ENCODE data around the gene DNAAF8. TPM values are rescaled to one million over a fixed set of nuclear protein-coding genes. Genes with fewer than 3 reads are reported as not detected.

Gene DNAAF8
- polyA plus RNA-seq, 2 of the 4 experiments (the other 2 are of a cell fraction): 1.6 TPM

- Histone ChIP-seq H3K4me2 (no peak overlapping the region), H3K4me1 (no peaks in the 10 kb centered on the region; the same call in 2 of the 3 replicates), H3K9me3 (no peaks in the 10 kb centered on the region; the same call in 2 of the 3 replicates), H3K4me3 (no peak overlapping the region), H3K27ac (no peak overlapping the region)
- FAIRE-seq: no peak
- no peak for DNase-seq (ENCODE audit: low read depth in 1 of 2, low spot score in 1 of 2)
- ChIA-PET CTCF (interaction anchor here (0.6 to 2.0 kb wide), 3 partner anchors 9 to 30 kb away, joined by 3 to 8 read pairs (median 5); partner anchors contain the start of genes ANKS3 and DNAAF8), POLR2A (interaction anchor here (1.4 kb wide), 1 partner anchor 8 kb away, joined by 3 read pairs; no protein-coding TSS in a partner anchor)
- 92% methylated on average over 20 of the region's 23 CpGs for WGBS (ENCODE audit: missing lambda C conversion rate)
- no peak for TF ChIP-seq RARB (CRISPR knock-in tag; IDR thresholded peaks at IDR 0.05)
- no peak for TF ChIP-seq KDM1A (IDR thresholded peaks at IDR 0.05; ENCODE audit: low read depth)
- TF ChIP-seq TP53 (CRISPR knock-in tag; IDR thresholded peaks at IDR 0.05): no peak
- no peak for TF ChIP-seq ATOH8 (CRISPR knock-in tag; IDR thresholded peaks at IDR 0.05; ENCODE audit: low read depth)
- no peak for TF ChIP-seq MYC (IDR thresholded peaks at IDR 0.05; ENCODE audit: borderline replicate concordance, low read length)
- no peak for TF ChIP-seq NPAS2 (CRISPR knock-in tag; IDR thresholded peaks at IDR 0.05; ENCODE audit: borderline replicate concordance)
- TF ChIP-seq BCL3 (IDR thresholded peaks at IDR 0.05): no peak
- no peak for TF ChIP-seq REST (IDR thresholded peaks at IDR 0.05)
- TF ChIP-seq SMC3 (IDR thresholded peaks at IDR 0.05): no peak
- no peak for TF ChIP-seq HOXB13 (CRISPR knock-in tag; IDR thresholded peaks at IDR 0.05; ENCODE audit: low read depth)
- TF ChIP-seq CEBPB (IDR thresholded peaks at IDR 0.05): no peak
- no peak for TF ChIP-seq CBX2 (IDR thresholded peaks at IDR 0.05; ENCODE audit: borderline replicate concordance, low read depth)
- no peak for TF ChIP-seq ELK1 (IDR thresholded peaks at IDR 0.05; ENCODE audit: low read depth, low read length)
- TF ChIP-seq MAZ (IDR thresholded peaks at IDR 0.05; ENCODE audit: borderline replicate concordance, low read depth, low read length): no peak
- peak in 1 of 2 experiments; percentile 34; a peak in 1 of 6 replicates for ATAC-seq
These were observed 26.0 kb downstream of the DNAAF8 start for GRCh38 chr16:4760221-4760910.

- no peaks in the 10 kb centered on the region for H3K9me3 ChIP-seq
- CTCF ChIA-PET: interaction anchor here (0.7 kb wide), 1 partner anchor 10 kb away, joined by 4 read pairs; no protein-coding TSS in a partner anchor
- no peak overlapping the region for H3K4me3 ChIP-seq
- H3K4me1 ChIP-seq: peaks cover 7% of the 10 kb centered on the region; the same call in 1 of the 3 replicates
- FAIRE-seq (no peak), DNase-seq (ENCODE audit: low read depth in 1 of 2, low spot score in 1 of 2) (no peak), ATAC-seq (no peak)
- H3K27ac ChIP-seq: no peak overlapping the region
- POLR2A ChIA-PET: no interaction called here
- 93% methylated on average over 9 of the region's 9 CpGs for WGBS (ENCODE audit: missing lambda C conversion rate)
- no peak overlapping the region for H3K4me2 ChIP-seq
- no peak for TF ChIP-seq NFE2L2 (conservative IDR thresholded peaks at IDR 0.05; ENCODE audit: low read length)
- TF ChIP-seq BCL3 (IDR thresholded peaks at IDR 0.05): no peak
- TF ChIP-seq NPAS2 (CRISPR knock-in tag; IDR thresholded peaks at IDR 0.05; ENCODE audit: borderline replicate concordance): no peak
- no peak for TF ChIP-seq RNF2 (IDR thresholded peaks at IDR 0.05; ENCODE audit: borderline replicate concordance, low read depth)
- no peak for TF ChIP-seq CHD2 (IDR thresholded peaks at IDR 0.05; ENCODE audit: low read length, partially characterized antibody)
- no peak for TF ChIP-seq JUN (IDR thresholded peaks at IDR 0.05)
- TF ChIP-seq MAZ (IDR thresholded peaks at IDR 0.05; ENCODE audit: borderline replicate concordance, low read depth, low read length): no peak
- TF ChIP-seq ZNF302 (CRISPR knock-in tag; IDR thresholded peaks at IDR 0.05): no peak
- no peak for TF ChIP-seq TFCP2L1 (CRISPR knock-in tag; IDR thresholded peaks at IDR 0.05)
- no peak for TF ChIP-seq TP53 (CRISPR knock-in tag; IDR thresholded peaks at IDR 0.05)
- TF ChIP-seq CBX2 (IDR thresholded peaks at IDR 0.05; ENCODE audit: borderline replicate concordance, low read depth): no peak
- TF ChIP-seq BHLHE40 (IDR thresholded peaks at IDR 0.05; ENCODE audit: low read depth, low read length): no peak
- no peak for TF ChIP-seq MAX (IDR thresholded peaks at IDR 0.05)
- no peak for TF ChIP-seq EHMT2 (IDR thresholded peaks at IDR 0.05; ENCODE audit: low read depth)
These were observed 27.9 kb downstream of the DNAAF8 start for GRCh38 chr16:4762205-4762604.

Measured in A549 (cell line).